Thymus (tissue), 11 donors: Measurements from ENCODE around the gene SOX6. TPM values are rescaled to one million over a fixed set of nuclear protein-coding genes. Genes with fewer than 3 reads are reported as not detected.
"Not testable (repeated sequence)": the region's sequence is repeated elsewhere in the genome, so short reads cannot be mapped to it uniquely, and the experiment has no call there.

Source experiments
- DNase-seq, 9 donors: peaks; one replicate each; pipeline ENCODE4 v3.0.0-alpha.2; 2013; ENCODE audit warnings: low spot score in 9 of 9, low read depth in 6 of 9, missing footprints in 1 of 9
- H3K27ac ChIP-seq, 2 donors: one replicate each; pipeline ENCODE4 v1.5.1; 2013; ENCODE audit warnings: control low read depth in 1 of 2, low read depth in 1 of 2, low read length in 1 of 2, mild to moderate bottlenecking in 1 of 2, moderate library complexity in 1 of 2
- H3K27me3 ChIP-seq, 2 donors: one replicate each; pipeline ENCODE4 v1.5.1; 2013; ENCODE audit warnings: low read length in 1 of 2; ENCODE audit not compliant: control insufficient read depth in 2 of 2, insufficient read depth in 1 of 2
- H3K36me3 ChIP-seq, 2 donors: one replicate each; pipeline ENCODE4 v1.5.1; 2013; ENCODE audit warnings: low read length in 1 of 2, mild to moderate bottlenecking in 1 of 2, moderate library complexity in 1 of 2; ENCODE audit not compliant: control insufficient read depth in 2 of 2, insufficient read depth in 2 of 2
- H3K4me1 ChIP-seq, 2 donors: one replicate each; pipeline ENCODE4 v1.5.1; 2013; ENCODE audit warnings: low read length in 2 of 2; ENCODE audit not compliant: control insufficient read depth in 2 of 2, insufficient read depth in 2 of 2
- H3K4me3 ChIP-seq, 2 donors: one replicate each; pipeline ENCODE4 v1.5.1; 2013; ENCODE audit warnings: low read length in 2 of 2, control low read depth in 1 of 2, mild to moderate bottlenecking in 1 of 2
- H3K9me3 ChIP-seq, 2 donors: one replicate each; pipeline ENCODE4 v1.5.1; 2013; ENCODE audit warnings: low read length in 1 of 2, mild to moderate bottlenecking in 1 of 2; ENCODE audit not compliant: control insufficient read depth in 2 of 2, insufficient read depth in 1 of 2
- WGBS: extraction: QIAGEN DNeasy Blood & Tissue Kit; methylation state at CpG from one replicate; pipeline ENCODE4 v1.1.7; 2013; 5-methylcytosine and 5-hydroxymethylcytosine counted together
- polyA plus RNA-seq: library from polyadenylated mRNA; stranded (reverse); fragments of 200-250 nt; gene quantifications from one replicate; pipeline ENCODE4 v1.2.3, GENCODE V29; 2013
- total RNA-seq: library from RNA; stranded (reverse); fragments of 120-200 nt; gene quantifications from one replicate; pipeline ENCODE4 v1.2.4, GENCODE V29; 2013
- donor health status: healthy.

The SOX6 gene
- total and polyA plus RNA-seq, 2 donors: 1.2 to 3.0 TPM

GRCh38 chr11:16037179-16037578 is 319.2 kb downstream of the SOX6 start:
- no peak for DNase-seq
- Histone ChIP-seq H3K27me3 (no peaks in the 10 kb centered on the region), H3K4me1 (no peaks in the 10 kb centered on the region), H3K27ac (no peak overlapping the region), H3K9me3 (no peaks in the 10 kb centered on the region), H3K36me3 (no peaks in the 10 kb centered on the region), H3K4me3 (no peak overlapping the region)

GRCh38 chr11:16036218-16036617 is 320.1 kb downstream of the SOX6 start:
- Histone ChIP-seq H3K27ac (no peak overlapping the region), H3K9me3 (no peaks in the 10 kb centered on the region), H3K36me3 (no peaks in the 10 kb centered on the region), H3K4me1 (no peaks in the 10 kb centered on the region), H3K27me3 (no peaks in the 10 kb centered on the region), H3K4me3 (no peak overlapping the region)
- WGBS: 94% methylated on average over 6 of the region's 6 CpGs
- no peak for DNase-seq

GRCh38 chr11:16034074-16034473 is 322.3 kb downstream of the SOX6 start:
- Histone ChIP-seq H3K36me3 (no peaks in the 10 kb centered on the region), H3K4me3 (no peak overlapping the region), H3K27ac (no peak overlapping the region), H3K4me1 (no peaks in the 10 kb centered on the region), H3K27me3 (no peaks in the 10 kb centered on the region), H3K9me3 (no peaks in the 10 kb centered on the region)
- WGBS: 100% methylated on average over 1 of the region's 1 CpG
- DNase-seq: no peak

- Histone ChIP-seq H3K9me3 (no peaks in the 10 kb centered on the region), H3K36me3 (no peaks in the 10 kb centered on the region), H3K27me3 (no peaks in the 10 kb centered on the region), H3K27ac (no peak overlapping the region), H3K4me3 (no peak overlapping the region), H3K4me1 (no peaks in the 10 kb centered on the region)
- no peak for DNase-seq
- 79% methylated on average over 3 of the region's 3 CpGs for WGBS
These were observed 323.4 kb downstream of the SOX6 start for GRCh38 chr11:16032974-16033373.

- no peak for DNase-seq
- no peaks in the 10 kb centered on the region for H3K27me3 ChIP-seq
- no peaks in the 10 kb centered on the region for H3K36me3 ChIP-seq
- whole genome bisulfite sequencing: 99% methylated on average over 1 of the region's 1 CpG
- no peaks in the 10 kb centered on the region for H3K9me3 ChIP-seq
- H3K4me1 ChIP-seq: no peaks in the 10 kb centered on the region
- H3K27ac ChIP-seq: no peak overlapping the region
- H3K4me3 ChIP-seq: no peak overlapping the region
These were observed 325.1 kb downstream of the SOX6 start for GRCh38 chr11:16031210-16031609.

GRCh38 chr11:16030664-16031063 is 325.7 kb downstream of the SOX6 start:
- no peak for DNase-seq
- Histone ChIP-seq H3K4me3 (no peak overlapping the region), H3K9me3 (no peaks in the 10 kb centered on the region), H3K27me3 (no peaks in the 10 kb centered on the region), H3K36me3 (no peaks in the 10 kb centered on the region), H3K27ac (no peak overlapping the region), H3K4me1 (no peaks in the 10 kb centered on the region)
- 53% methylated on average over 1 of the region's 1 CpG for WGBS

GRCh38 chr11:16029151-16029550 is 327.2 kb downstream of the SOX6 start:
- H3K9me3 ChIP-seq, DNase-seq, H3K36me3 ChIP-seq, H3K27ac ChIP-seq, H3K4me1 ChIP-seq, H3K27me3 ChIP-seq, H3K4me3 ChIP-seq: not testable (repeated sequence)
- 96% methylated on average over 10 of the region's 10 CpGs for WGBS

GRCh38 chr11:16028419-16028818 is 327.9 kb downstream of the SOX6 start:
- no peaks in the 10 kb centered on the region for H3K9me3 ChIP-seq
- no peak for DNase-seq
- H3K27ac ChIP-seq: no peak overlapping the region
- 97% methylated on average over 6 of the region's 6 CpGs for WGBS
- no peaks in the 10 kb centered on the region for H3K4me1 ChIP-seq
- no peaks in the 10 kb centered on the region for H3K27me3 ChIP-seq
- H3K36me3 ChIP-seq: no peaks in the 10 kb centered on the region
- no peak overlapping the region for H3K4me3 ChIP-seq

GRCh38 chr11:16027621-16028020 is 328.7 kb downstream of the SOX6 start:
- 93% methylated on average over 6 of the region's 6 CpGs for WGBS

GRCh38 chr11:16026849-16027248 is 329.5 kb downstream of the SOX6 start:
- WGBS: 95% methylated on average over 2 of the region's 2 CpGs

More at GRCh38 chr11:16027621-16028020, 328.7 kb downstream of the SOX6 start:
- no peak for DNase-seq
- no peak overlapping the region for H3K4me3 ChIP-seq
- H3K36me3 ChIP-seq: no peaks in the 10 kb centered on the region
- H3K27me3 ChIP-seq: no peaks in the 10 kb centered on the region
- no peaks in the 10 kb centered on the region for H3K4me1 ChIP-seq
- H3K27ac ChIP-seq: no peak overlapping the region
- H3K9me3 ChIP-seq: no peaks in the 10 kb centered on the region

More at GRCh38 chr11:16026849-16027248, 329.5 kb downstream of the SOX6 start:
- Histone ChIP-seq H3K36me3 (no peaks in the 10 kb centered on the region), H3K4me3 (no peak overlapping the region), H3K27ac (no peak overlapping the region), H3K9me3 (no peaks in the 10 kb centered on the region), H3K4me1 (no peaks in the 10 kb centered on the region), H3K27me3 (no peaks in the 10 kb centered on the region)
- DNase-seq: no peak
